ENCODE measurements around the gene MPV17. TPM values are rescaled to one million over a fixed set of nuclear protein-coding genes. Genes with fewer than 3 reads are reported as not detected.
A peak's percentile ranks its signal among the peaks of the same experiment; 100 is the strongest.

Gene MPV17
- total RNA-seq, 1 experiment from 2014 or later, result 59.4 TPM

- no peak overlapping the region for H3K23ac ChIP-seq (ENCODE audit: insufficient read length, low read depth, low read length)
- no peak overlapping the region for H4K5ac ChIP-seq (ENCODE audit: insufficient read length, low read depth, low read length)
- no peaks in the 10 kb centered on the region for H3K4me1 ChIP-seq (ENCODE audit: insufficient read depth, low read length)
- no peak overlapping the region for H3K27ac ChIP-seq (ENCODE audit: insufficient read length, low read depth, low read length)
- no peak overlapping the region for H3K4me2 ChIP-seq (ENCODE audit: insufficient read depth, insufficient read length, low read length)
- no peak overlapping the region for H4K91ac ChIP-seq (ENCODE audit: insufficient read length, low read depth, low read length)
- Mint-ChIP-seq H3K9me3 (peaks cover 0 to 2% of the 10 kb centered on the region in 2 experiments; a peak in 2 of 5 replicates), H3K27ac (peak overlapping the region in 1 of 3 experiments; percentile 5; a peak in 1 of 7 replicates), H3K36me3 (ENCODE audit: insufficient read depth in 1 of 3, low read depth in 3 of 3) (no peaks in the 10 kb centered on the region; a peak in 1 of 7 replicates), H3K27me3 (ENCODE audit: low read depth) (peaks cover 28% of the 10 kb centered on the region), H3K4me3 (no peak overlapping the region), H3K4me1 (peaks cover 8 to 14% of the 10 kb centered on the region in 2 experiments)
- H3K14ac ChIP-seq (ENCODE audit: insufficient read depth, low read length), result no peak overlapping the region
- no peak overlapping the region for H3K18ac ChIP-seq (ENCODE audit: insufficient read length, low read depth, low read length)
- no CpG with 5 or more reads among the region's 11 CpGs for WGBS (ENCODE audit: extremely low coverage, insufficient read length, low lambda C conversion rate)
- no peaks in the 10 kb centered on the region for H3K79me2 ChIP-seq (ENCODE audit: insufficient read depth, low read length)
- no peak overlapping the region for H2BK5ac ChIP-seq (ENCODE audit: insufficient read length, low read length)
- H3K79me1 ChIP-seq (ENCODE audit: insufficient read depth, low read depth, low read length, poor library complexity, severe bottlenecking), result no peaks in the 10 kb centered on the region
- no peak for DNase-seq
- H3K9ac ChIP-seq (ENCODE audit: extremely low read depth, insufficient read length, low read length), result no peak overlapping the region
- no peak overlapping the region for H3T11ph ChIP-seq (ENCODE audit: low read length)
- no peak for TF ChIP-seq CTCF (conservative IDR thresholded peaks at IDR 0.05)
- no peak overlapping the region for H2BK20ac ChIP-seq (ENCODE audit: low read depth, low read length, poor library complexity, severe bottlenecking)
- no peak overlapping the region for H2AFZ ChIP-seq (ENCODE audit: low read length)
- H3K27me3 ChIP-seq (ENCODE audit: insufficient read depth, low read length), result peaks cover 3% of the 10 kb centered on the region; the same call in 1 of the 2 replicates
- H4K8ac ChIP-seq (replicated peaks; ENCODE audit: insufficient read length, low read depth, low read length), result no peak overlapping the region
- no peak overlapping the region for H2BK15ac ChIP-seq (ENCODE audit: low read depth, low read length)
- no peaks in the 10 kb centered on the region for H4K20me1 ChIP-seq (ENCODE audit: control insufficient read depth, insufficient read depth, insufficient read length)
- H2BK120ac ChIP-seq (ENCODE audit: low read depth, low read length, poor library complexity, severe bottlenecking), result no peak overlapping the region
- H3K56ac ChIP-seq (ENCODE audit: insufficient read length, low read depth, low read length), result no peak overlapping the region
- H2BK12ac ChIP-seq (ENCODE audit: insufficient read length, low read depth, low read length), result no peak overlapping the region
- no peaks in the 10 kb centered on the region for H3K23me2 ChIP-seq (ENCODE audit: insufficient read length, low read depth, low read length, poor library complexity, severe bottlenecking)
- no peak overlapping the region for H2AK5ac ChIP-seq (ENCODE audit: insufficient read length, low read length)
- H3K9me3 ChIP-seq (ENCODE audit: control insufficient read depth, low read depth, low read length), result no peaks in the 10 kb centered on the region
- no peak overlapping the region for H3K4ac ChIP-seq (ENCODE audit: low read depth, low read length)
Observed at GRCh38 chr2:27271631-27272340, 51.1 kb downstream of the MPV17 start.
